Gastroesophageal sphincter (tissue), 4 donors: ENCODE results near the gene MYPOP. TPM values are rescaled to one million over a fixed set of nuclear protein-coding genes. Genes with fewer than 3 reads are reported as not detected.
A peak's percentile ranks its signal among the peaks of the same experiment; 100 is the strongest.

Source experiments
- ATAC-seq: fragments of 150-250 bp; one replicate; pipeline ENCODE4 v1.9.1; 2016; ENCODE audit warnings: mild to moderate bottlenecking, moderate library complexity
- H3K27ac ChIP-seq, 4 donors: fragments of 200-600 bp; sonication (generic) in 3 of 4; 1 replicate in 3 of 4; 2 replicates in 1 of 4; pipeline ENCODE4 v1.5.1; 2016 to 2019
- H3K27me3 ChIP-seq: fragments of 200-600 bp; sonication (generic); one replicate; pipeline ENCODE4 v1.5.1; 2019
- H3K36me3 ChIP-seq, 2 donors: fragments of 200-600 bp; sonication (generic); one replicate each; pipeline ENCODE4 v1.5.1; 2019; ENCODE audit warnings: control low read depth in 1 of 2
- H3K4me1 ChIP-seq, 3 donors: fragments of 200-600 bp; sonication (generic); 1 replicate in 2 of 3; 2 replicates in 1 of 3; pipeline ENCODE4 v1.5.1; 2016 to 2019; ENCODE audit warnings: control low read depth in 2 of 3
- H3K4me3 ChIP-seq, 2 donors: fragments of 200-600 bp; sonication (generic); one replicate each; pipeline ENCODE4 v1.5.1; 2019; ENCODE audit warnings: mild to moderate bottlenecking in 1 of 2, moderate library complexity in 1 of 2
- H3K9me3 ChIP-seq, 3 donors: fragments of 200-600 bp; sonication (generic); one replicate each; pipeline ENCODE4 v1.5.1; 2017 to 2019; ENCODE audit warnings: control low read depth in 2 of 3
- CTCF ChIP-seq, 4 experiments: fragments of 200-600 bp in 2 of 4; fragments of 450-650 bp in 2 of 4; sonication (generic) in 1 of 4; IDR thresholded peaks; one replicate each; pipeline ENCODE4 v1.5.1; 2017 to 2019; ENCODE audit warnings: antibody characterized with exemption in 4 of 4, mild to moderate bottlenecking in 2 of 4, moderate library complexity in 2 of 4
- EP300 ChIP-seq: sonication (generic); formaldehyde crosslinking; IDR thresholded peaks from one replicate; pipeline ENCODE4 v1.6.1; 2017; ENCODE audit warnings: antibody characterized with exemption, mild to moderate bottlenecking
- POLR2A ChIP-seq, 2 donors: fragments of 450-650 bp; IDR thresholded peaks; one replicate each; pipeline ENCODE4 v1.6.1; 2017; ENCODE audit warnings: antibody characterized with exemption in 2 of 2, mild to moderate bottlenecking in 2 of 2, moderate library complexity in 1 of 2
- POLR2AphosphoS5 ChIP-seq: sonication (generic); formaldehyde crosslinking; IDR thresholded peaks from one replicate; pipeline ENCODE4 v1.6.1; 2017; ENCODE audit warnings: antibody characterized with exemption
- WGBS, 2 donors: methylation state at CpG; one replicate each; pipeline ENCODE4 v1.1.5; 2018; ENCODE audit warnings: low coverage in 1 of 2; 5-methylcytosine and 5-hydroxymethylcytosine counted together
- total RNA-seq, 4 donors: library from RNA; depleted of rRNA; stranded (reverse); fragments of >200 nt; gene quantifications; one replicate each; pipeline ENCODE4 v1.1.0, GENCODE V29; 2016

MYPOP gene
- total RNA-seq, 4 donors from 2014 or later, result 1.3 to 4.6 (median 2.8) TPM

GRCh38 chr19:45883881-45884681 lies 18.3 kb downstream of the MYPOP start:
- H3K36me3 ChIP-seq, result peaks cover 0 to 21% of the 10 kb centered on the region in 2 donors
- no peaks in the 10 kb centered on the region for H3K27me3 ChIP-seq
- H3K27ac ChIP-seq, result peak overlapping the region in 3 of 4 donors; percentile 34 to 93 (median 37)
- peak overlapping the region in 1 of 2 donors; percentile 78 for H3K4me3 ChIP-seq
- TF ChIP-seq POLR2AphosphoS5 (no peak), POLR2A (IDR thresholded peaks at IDR 0.05) (no peak), EP300 (no peak), CTCF (IDR thresholded peaks at IDR 0.05) (no peak)
- ATAC-seq, result no peak
- H3K9me3 ChIP-seq, result no peaks in the 10 kb centered on the region
- peaks cover 0 to 53% (median 34%) of the 10 kb centered on the region in 3 donors for H3K4me1 ChIP-seq
- WGBS, 2 donors, result 20 to 100% methylated on average over 1 of the region's 57 CpGs

- Histone ChIP-seq H3K4me3 (peak overlapping the region in 1 of 2 donors; percentile 78), H3K36me3 (peaks cover 0 to 21% of the 10 kb centered on the region in 2 donors), H3K4me1 (peaks cover 0 to 53% (median 34%) of the 10 kb centered on the region in 3 donors), H3K27ac (peak overlapping the region in 3 of 4 donors; percentile 34 to 93 (median 37)), H3K9me3 (no peaks in the 10 kb centered on the region), H3K27me3 (no peaks in the 10 kb centered on the region)
- WGBS, 2 donors, result 10 to 18% methylated on average over 2 to 5 of the region's 5 CpGs
- no peak for ATAC-seq
- TF ChIP-seq CTCF (IDR thresholded peaks at IDR 0.05) (peak in 1 of 4 experiments; percentile 40), POLR2AphosphoS5 (no peak)
Measured at GRCh38 chr19:45883586-45883880, 18.9 kb downstream of the MYPOP start.

GRCh38 chr19:45882652-45883585 lies 19.5 kb downstream of the MYPOP start:
- peaks cover 0 to 21% of the 10 kb centered on the region in 2 donors for H3K36me3 ChIP-seq

GRCh38 chr19:45881909-45882528 lies 20.4 kb downstream of the MYPOP start:
- TF ChIP-seq POLR2AphosphoS5, result no peak
- TF ChIP-seq POLR2A (IDR thresholded peaks at IDR 0.05), result no peak
- TF ChIP-seq EP300, result no peak
- no peak for TF ChIP-seq CTCF (IDR thresholded peaks at IDR 0.05)
- Histone ChIP-seq H3K27ac (no peak overlapping the region), H3K9me3 (no peaks in the 10 kb centered on the region), H3K27me3 (peaks cover 8% of the 10 kb centered on the region), H3K4me3 (no peak overlapping the region), H3K4me1 (peaks cover 0 to 52% (median 33%) of the 10 kb centered on the region in 3 donors), H3K36me3 (peaks cover 0 to 21% of the 10 kb centered on the region in 2 donors)
- WGBS, 2 donors, result 25 to 38% methylated on average over 1 to 2 of the region's 4 CpGs
- no peak for ATAC-seq

More at GRCh38 chr19:45882652-45883585, 19.5 kb downstream of the MYPOP start:
- Histone ChIP-seq H3K27ac (peak overlapping the region in 1 of 4 donors; percentile 35), H3K4me1 (peaks cover 0 to 53% (median 34%) of the 10 kb centered on the region in 3 donors), H3K9me3 (no peaks in the 10 kb centered on the region), H3K4me3 (peak overlapping the region in 1 of 2 donors; percentile 78), H3K27me3 (no peaks in the 10 kb centered on the region)
- TF ChIP-seq EP300 (no peak), POLR2AphosphoS5 (peak; percentile 35), POLR2A (IDR thresholded peaks at IDR 0.05) (no peak), CTCF (IDR thresholded peaks at IDR 0.05) (peak in 3 of 4 experiments; percentile 85 to 92 (median 88))
- 17 to 22% methylated on average over 12 to 15 of the region's 47 CpGs for WGBS, 2 donors
- ATAC-seq, result no peak
